Colon (tissue), 2 donors: ENCODE results near the gene MOSPD3.
A peak's percentile ranks its signal among the peaks of the same experiment; 100 is the strongest.

ENCODE experiments used
- FAIRE-seq: peaks from 2 replicates; lab custom pipeline; 2012; peaks lifted over from hg19 to GRCh38; lab: Jason Lieb, UNC
- donor health status: control.
- donor health status: control.

Gene MOSPD3

DNA sequence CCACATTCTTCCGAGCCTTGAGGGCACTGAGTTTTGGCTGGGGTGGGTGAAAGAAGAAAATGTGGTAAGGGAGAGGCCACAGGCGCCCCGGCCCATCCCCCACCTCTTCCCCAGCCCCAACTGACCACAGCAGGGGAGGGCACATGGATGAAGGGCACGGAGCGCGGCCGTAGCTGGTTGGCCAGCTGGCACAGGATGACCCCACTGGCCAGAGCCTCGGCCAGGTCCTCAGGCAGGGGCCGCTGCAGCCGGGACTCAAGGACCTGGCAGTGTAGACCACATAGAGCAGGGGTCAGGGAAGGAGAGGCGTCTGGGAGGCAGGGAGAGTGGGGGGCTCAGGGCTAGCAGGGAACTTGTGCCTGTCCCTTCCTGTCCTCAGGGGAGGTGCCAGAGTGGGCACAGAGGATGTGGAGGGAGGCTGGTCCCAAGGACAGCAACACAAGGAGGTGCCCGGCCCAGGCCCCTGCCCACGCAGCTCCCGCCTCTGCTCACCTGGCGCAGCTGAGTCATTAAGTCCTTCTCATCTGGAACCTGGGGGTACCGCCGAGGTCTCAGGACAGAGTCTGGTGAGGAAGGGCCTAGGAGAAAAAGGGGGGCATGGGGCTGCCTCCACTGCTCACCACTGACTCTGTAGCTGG is 36.5 kb upstream of the MOSPD3 start:
- FAIRE-seq: no peak

DNA sequence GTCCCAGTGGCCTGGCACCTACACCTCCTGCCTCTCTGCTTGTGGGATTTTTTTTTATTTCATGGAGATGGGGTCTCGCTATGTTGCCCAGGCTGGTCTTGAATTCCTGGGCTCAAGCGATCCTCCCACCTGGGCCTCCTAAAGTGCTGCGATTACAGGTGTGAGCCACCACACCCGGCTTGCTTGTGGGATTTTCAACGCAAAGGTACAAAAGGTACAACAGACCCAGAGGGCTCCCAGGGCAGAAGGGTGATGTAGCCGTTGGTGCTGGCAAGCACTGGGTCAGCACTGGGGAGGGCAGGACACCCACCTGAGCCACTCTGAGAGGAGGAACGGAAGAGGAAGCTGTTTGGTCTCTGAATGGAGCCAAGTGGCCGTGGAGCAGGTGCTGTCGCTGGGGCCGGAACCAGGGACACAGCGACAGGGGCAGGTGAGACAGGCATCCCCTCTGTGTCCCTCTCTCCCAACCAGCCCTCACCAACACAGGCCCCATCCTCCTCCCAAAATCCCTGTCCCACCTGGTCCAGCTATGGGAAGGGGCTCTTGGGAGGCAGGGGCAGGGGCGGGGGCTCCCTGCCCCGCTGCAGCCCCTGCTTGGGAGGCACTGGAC is 35.9 kb upstream of the MOSPD3 start:
- FAIRE-seq: no peak

DNA sequence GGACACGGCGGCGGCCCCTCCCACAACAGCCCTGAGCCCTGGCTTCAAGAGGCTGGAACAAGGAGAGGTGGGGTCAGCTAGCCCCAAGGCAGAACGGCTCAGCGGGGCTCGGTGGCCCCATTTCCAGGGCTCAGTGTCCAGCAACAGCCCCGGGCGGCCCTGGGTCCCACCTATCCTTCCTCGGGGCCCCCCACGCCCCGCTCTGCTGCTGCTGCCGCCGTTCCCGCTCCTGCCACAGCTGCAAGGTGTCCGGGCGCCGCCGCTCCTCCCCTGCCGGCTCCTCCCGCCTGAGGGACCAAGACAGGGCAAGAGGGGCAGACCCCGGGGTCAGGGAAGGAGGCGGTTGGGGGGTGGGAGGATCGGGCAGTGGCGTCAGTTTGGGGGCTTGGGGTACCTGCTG is 35.2 kb upstream of the MOSPD3 start:
- no peak for FAIRE-seq

DNA sequence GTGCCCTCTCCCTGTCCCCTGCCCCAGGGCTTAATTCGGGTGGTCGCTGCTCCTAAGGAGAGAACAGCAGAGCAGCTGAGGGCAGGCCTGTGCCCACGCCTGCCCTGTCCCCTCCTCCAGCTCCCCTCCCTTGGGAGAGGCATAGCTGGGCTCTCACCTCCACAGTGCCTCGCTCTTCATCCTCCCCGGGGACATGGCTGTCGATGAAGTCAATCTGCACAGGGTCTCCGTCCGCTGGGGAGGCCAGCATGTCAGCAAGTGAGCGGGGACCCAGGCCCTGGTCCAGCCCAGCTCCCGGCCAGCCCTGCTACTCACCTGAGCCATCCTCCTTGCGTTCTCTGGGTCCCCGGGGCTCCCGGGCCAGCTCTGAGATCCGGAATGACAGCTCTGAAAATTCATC is 34.8 kb upstream of the MOSPD3 start:
- no peak for FAIRE-seq

DNA sequence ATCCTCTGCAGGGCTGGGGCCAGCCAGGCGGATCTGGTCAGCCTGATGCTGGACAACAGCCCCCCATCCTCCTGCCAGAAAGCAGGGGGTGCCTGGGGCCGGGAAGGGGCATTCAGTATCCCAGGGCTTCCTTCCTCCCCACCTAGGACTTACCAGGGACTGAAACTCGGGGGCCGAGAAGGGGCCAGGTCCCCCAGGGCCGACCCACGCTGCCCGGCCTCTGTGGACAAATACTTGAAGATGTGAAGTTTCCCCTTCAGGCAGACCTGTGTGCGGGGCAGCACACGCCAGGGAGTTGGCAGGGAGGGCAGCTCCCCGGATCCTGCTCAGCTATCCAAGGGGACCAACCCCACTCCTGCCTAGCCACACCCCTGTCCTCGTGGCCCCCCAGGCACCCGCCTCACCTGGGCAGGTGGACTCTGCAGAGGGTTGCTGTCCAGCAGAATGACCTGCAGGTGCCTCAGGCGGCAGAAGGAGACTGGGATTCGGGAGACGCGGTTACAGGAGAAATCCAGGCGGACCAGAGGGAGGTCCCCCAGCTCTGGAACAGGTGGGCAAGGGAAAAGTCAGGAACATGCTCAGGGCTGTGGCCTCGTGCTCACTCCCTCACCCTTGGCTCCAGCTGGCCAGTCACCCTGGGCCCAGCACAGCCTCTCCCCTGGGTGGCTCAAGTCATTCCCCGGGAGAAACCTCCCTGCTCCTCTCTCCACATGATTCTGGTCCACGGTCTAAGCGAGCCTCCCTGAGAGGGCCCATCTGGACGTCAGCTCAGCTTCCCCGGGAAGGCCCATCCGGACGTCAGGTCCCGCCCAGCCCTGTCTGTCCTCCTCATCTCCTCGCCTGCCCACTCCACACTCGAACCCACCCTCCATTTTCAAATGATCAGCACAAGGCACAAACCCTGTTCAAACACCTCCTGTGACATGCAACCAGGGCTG is 33.8 kb upstream of the MOSPD3 start:
- no peak for FAIRE-seq

DNA sequence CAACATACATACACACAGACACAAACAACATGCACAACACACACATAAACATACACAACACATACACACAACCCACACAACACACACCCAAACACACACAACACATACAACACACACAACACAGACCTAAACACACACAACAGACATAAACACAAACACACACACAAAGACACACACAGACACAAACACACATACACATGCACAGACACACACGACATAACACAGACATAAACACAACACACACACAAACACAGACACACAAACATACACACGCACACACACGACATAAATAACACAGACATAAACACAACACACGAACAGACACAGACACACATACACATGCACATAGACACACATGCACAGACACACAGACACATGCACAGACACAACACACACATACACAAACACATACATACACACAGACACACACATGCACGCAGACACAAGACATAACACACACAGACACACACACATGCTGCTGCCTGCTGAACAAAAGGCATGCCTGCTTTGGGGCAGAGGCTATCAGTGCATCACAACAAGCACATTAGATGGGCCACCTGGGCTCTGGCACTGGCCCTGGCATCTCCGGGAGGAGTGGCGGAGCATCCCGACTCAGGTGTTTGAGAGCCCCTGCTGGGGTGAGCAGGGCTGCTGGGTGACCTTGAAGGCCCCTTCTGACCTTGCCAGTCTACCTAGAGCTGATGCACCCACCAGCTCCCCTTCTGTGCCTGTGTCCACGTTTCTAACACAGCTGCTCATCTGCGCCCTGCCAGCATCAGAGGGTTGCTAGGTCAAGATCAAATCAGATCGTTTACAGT is 31.7 kb upstream of the MOSPD3 start:
- FAIRE-seq: no peak

DNA sequence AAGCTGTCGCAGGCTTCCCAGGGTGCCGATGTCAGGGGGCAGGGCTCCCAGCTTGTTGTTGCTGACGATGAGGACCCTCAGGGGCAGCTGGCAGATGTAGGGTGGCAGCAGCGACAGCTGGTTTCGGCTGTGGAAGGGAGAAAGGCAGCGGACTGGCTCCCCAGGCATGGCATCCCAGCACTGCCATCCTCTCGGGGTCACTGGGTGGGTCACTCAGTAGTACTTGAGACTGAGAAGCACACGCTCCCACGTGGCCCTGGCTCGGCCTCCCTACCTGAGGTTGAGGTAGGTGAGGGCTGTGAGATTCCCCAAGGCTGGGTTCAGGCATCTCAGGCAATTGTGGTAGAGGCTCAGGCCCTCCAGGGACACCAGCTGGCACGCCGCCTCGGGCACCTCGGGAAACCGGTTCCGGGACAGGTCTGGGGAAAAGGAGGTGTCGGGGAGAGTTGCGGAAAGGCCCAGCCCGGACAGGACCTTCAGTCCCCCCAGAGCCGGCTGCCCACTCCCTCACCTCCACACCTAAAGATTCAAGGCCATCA is 30.2 kb upstream of the MOSPD3 start:
- FAIRE-seq: no peak

DNA sequence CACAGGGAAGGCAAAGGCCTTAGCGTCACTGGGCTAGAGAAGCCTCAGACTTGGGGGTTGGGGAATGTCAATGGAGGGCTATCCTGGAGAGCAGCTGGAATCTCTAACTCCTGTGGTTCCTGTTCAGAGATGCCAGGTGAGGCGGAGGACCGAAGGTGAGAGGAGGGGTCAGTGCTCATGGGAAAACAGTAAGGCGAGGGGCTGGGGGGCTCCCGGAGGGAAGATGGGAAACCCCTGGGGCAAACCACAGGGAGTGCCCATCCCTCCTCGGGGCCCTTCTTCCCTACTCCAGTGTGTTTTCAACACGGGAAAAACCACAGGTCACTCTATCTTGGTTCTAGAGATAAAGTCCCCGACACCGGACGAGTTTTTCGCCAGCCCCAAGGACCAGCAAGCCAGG is 29.7 kb upstream of the MOSPD3 start:
- FAIRE-seq: no peak

DNA sequence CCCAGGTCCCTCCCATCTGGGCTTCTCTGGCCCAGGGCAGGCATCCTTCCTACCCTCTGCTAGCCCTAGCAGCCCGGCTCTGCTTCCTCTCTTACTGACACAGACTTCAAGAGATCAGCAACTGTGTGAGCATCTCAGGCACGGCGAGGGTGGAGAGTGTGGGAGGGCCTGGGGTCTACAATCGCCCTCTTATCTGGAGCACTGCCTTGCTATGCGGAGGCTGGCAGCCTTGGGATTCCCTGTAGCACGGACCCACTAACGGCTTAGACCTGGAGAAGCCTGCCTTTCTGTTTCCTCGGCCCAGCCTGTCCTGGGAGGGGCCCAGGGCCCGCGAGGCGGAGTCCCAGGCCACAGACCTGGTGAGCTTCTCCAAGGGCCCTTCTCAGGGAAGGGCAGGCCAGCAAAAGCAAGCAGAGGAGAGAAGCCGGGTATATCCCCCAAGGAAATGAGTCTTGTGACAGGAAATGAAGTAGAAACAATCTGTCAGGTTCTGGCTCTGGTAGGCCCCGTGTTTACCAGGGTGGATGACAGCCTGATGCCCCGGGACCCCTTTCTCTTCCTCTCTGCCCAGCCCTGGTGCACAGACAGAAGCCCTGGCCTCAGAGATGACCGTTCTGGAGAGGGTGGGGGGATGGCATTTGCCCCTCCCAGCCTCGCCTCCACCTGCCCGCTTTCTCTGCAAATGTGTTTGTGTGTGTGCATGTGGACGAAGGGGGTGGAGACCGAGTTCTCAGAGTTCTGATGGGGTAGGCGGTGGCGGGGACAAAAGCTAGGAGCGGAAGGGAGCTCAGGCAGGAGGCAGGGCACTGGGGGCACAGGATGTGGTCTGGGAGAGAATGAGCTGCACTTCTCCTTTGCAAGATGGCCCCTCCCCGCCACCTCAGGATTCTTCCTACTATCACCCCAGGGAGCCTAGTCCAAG is 28.9 kb upstream of the MOSPD3 start:
- no peak for FAIRE-seq

DNA sequence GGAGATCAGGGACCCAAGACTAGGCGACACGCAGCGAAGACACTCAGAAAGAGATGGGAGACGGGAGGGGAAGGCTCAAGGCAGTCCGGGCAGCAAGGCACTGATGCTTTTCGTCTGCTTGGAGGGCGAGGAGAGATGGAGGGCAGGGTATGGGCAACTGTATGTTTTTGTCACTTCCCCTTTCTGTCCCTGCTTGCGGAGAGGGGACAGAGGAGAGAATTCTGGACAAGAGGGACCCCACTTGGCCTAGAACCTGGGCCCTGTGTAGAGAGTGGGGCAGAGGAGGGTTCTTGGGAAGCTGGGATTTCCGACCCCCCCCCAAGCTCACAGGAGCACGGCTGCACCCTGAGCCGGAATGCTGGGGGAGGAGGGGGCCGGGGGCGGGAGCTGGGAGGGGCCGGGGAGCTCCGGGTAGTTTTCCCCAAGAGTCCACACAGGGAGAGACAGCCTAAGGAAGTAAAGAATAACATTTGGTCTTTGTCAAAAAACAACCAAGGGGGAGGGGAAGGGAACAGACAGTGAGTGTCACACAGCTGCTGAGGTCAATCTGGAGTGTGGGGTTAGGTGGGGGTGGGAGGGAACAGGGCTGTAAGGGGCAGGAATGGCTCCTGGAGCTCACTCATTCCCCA is 28.2 kb upstream of the MOSPD3 start:
- FAIRE-seq: no peak

DNA sequence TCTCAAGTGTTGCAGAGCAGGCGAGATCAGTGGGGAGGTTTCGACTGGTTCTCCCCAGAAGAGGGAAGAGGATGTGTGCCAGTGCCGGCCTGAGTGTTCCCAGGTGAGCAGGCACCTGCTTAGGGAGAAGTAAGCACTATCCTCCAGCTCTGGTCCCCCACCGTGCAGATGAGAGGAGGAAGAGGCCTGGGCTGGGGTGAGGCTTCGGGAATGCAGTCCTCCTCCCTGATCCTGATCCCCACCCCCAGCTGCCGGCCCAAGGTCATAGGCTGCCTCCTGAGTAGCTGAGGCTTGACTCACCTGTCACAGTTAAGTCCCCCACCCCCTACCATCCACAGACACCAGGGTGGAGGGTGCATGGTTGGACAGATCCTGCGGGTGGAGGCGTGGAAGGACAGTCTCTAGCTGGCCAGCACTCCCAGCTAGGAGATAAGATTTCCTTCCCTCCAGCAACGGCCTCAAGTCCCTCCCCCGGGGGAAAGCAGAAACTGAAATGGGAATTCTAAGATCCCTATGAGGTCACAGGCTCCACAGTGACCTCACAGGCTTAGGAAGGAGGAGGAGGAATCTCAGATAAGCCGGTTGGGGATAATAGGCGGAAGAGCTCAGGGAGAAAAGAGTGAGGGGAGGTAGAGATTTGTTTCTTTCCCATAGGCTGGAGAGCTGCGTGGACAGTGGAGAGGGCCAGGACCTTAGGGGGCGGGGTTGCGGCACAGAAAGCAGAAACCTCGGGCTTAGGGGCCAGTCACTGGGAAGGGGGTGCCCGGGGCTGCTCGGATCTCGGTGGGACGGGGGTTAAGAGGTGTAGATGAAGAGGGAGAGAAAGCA is 27.4 kb upstream of the MOSPD3 start:
- FAIRE-seq: no peak

DNA sequence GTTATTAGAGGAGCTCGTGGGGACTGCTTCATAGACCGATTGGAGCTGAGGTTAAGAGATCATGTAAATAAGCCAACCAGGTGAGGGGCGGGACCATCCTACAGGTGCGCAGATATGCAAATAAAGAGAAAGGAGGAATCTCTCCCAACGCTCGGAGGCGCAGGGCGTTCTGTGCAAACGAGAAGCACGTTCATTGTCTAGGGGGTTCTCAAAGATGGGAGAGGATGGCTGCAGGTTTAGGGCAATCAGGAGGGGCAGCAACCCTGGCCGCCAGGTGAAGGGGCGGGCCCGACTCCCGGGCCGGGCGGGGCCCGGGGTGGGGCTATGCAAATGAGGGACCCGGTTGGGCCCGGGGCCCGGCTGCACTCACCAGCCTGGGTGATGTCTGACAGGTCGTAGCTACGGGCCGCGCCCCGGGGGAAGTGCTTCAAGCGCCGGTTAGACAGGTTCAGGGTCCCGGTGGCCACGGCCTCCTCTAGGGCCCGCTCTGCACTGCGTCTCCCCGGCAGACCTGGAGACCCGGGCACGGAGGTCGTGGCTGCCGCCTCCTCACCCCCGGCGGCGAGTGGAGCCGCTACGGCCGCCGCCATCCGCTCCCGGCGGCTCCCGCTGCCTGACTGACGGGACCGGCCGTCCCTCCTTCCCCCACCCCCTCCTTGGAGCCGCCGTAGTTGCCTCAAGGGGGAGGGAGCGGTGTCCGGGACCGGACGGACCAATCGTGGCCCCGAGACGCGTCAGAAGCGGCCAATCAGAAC is 26.7 kb upstream of the MOSPD3 start, which contains the start of gene LRCH4:
Gene LRCH4, minus strand, starts transcription at position 619 of the 755 bp plus-strand sequence. Its CDS starts 29 bp downstream, at position 590.
- no peak for FAIRE-seq

DNA sequence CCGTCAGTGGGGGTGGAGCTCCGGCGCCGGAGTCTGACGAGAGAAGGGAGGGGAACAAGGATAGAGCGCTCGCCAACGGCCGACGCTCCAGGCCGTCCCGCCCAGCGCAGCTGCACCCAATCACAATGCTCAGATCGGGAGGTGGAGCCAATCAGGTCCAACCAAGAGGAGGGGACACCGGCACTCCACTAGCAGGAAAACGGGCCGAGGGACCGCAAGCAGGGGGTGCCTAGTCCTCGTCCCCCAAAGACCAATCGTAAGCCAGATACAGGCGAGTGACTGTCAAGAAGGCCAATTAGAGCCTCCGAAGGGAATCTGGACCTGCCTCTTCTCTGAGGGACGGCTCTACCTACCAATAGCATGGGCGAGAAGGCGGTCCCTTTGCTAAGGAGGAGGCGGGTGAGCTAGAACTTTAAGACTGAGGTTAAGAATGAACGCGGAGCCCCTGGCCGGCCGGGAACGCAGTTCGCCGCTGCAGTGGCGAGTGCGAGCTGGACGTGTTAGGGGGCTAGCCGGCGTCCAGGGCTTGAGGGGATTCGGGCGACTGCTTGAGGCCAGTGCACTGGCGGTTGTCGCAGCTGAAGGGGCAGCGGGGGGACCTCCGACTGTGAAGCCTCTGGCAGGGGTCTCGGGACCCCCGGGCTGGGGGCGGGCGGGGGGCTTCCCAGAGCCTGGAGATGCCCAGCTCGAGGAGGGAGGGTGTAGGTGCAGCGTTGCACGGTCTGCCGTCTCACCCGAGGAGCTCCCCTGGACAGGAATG is 25.9 kb upstream of the MOSPD3 start, which contains the start of gene FBXO24:
Gene FBXO24, plus strand, starts transcription at position 63 of the 760 bp plus-strand sequence. Its CDS starts 298 bp downstream, at position 361.
- FAIRE-seq: peak; percentile 96

DNA sequence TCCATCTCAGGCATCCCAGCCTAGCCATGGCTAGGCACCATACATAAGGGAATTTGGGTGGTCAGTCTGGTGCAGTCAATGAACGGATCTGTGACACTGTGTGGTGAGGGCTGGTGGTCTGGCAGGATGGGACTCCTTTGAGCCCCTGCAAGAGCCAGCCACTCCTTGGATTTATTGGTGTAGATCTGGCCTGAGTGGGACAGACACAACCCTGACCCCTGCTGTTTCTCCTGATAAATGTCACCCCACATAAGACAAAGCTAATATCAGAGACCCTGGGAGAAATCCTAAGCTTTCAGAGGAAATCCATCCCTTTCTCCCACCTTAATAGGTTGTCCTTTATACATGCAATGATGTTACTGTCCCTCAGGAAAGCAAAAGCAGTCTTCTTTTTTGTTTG is 23.9 kb upstream of the MOSPD3 start:
- no peak for FAIRE-seq

DNA sequence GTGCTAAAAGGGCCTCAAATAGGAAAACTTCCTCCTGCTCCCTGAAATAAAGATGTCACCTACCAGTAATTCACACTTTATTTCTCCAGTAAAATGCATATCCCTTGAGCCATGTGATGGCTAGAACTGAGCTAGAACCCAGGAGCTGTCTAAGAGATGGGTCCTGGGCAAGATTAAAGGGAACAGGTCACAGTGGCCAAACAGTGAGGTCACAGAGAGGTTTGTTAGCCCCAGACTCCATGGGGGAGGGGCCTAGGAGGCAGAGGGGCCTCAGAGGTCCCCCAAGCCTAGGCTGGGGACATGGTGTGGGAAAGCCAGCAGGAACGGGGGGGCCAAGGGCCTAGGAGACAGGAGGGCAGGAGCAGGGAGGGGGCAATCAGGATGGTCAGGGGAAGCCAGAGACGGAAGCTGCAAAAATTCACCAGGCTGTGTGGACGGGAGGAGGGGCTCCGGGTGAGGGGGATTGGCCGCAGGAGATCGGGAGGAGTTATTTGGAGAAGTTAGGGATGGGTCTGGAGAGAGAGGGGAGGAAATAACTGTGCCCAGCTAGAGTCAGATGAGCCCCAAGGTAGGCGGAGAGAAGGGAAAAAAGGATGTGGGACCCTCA is 22.9 kb upstream of the MOSPD3 start:
- FAIRE-seq: no peak

DNA sequence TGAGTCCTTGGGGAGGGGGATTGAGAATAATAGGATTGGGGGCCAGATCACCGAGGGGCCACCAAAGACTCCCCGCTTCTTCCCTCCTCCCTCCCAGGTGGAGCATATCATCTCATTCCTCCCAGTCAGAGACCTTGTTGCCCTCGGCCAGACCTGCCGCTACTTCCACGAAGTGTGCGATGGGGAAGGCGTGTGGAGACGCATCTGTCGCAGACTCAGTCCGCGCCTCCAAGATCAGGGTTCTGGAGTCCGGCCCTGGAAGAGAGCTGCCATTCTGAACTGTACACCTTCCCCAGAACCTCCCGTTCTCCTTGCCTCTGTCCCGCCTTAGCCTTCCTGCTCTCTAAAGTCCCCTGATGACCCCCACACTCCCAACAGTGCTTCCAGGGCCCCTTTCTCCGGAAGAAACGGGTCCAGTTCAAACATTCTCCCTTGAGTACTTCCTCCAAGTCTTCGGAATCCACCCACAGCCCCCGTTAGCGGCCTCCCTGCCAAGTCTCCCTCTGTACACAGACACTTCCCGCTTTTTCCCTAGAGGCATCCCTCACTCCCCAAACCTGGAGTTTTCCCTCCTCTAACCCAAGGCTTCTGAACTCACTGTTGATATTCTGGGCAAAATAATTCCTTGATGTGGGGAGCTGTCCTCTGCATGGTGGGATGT is 22.1 kb upstream of the MOSPD3 start:
- no peak for FAIRE-seq

DNA sequence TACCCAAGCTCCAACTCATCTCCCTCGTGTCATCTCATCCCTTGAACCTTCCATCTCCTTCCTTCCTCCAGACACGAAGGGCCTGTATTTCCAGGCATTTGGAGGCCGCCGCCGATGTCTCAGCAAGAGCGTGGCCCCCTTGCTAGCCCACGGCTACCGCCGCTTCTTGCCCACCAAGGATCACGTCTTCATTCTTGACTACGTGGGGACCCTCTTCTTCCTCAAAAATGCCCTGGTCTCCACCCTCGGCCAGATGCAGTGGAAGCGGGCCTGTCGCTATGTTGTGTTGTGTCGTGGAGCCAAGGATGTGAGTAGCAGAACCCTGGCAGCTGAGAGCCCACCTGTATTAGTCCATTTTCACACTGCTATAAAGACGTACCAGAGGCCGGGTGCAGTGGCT is 20.7 kb upstream of the MOSPD3 start:
- FAIRE-seq: no peak
